Caco-2 (cell line): ENCODE results near the gene RHBDL3. TPM values are rescaled to one million over a fixed set of nuclear protein-coding genes. Genes with fewer than 3 reads are reported as not detected.

Source experiments
- BruUV-seq: library from RNA; stranded (reverse); fragments of 400-500 nt; replicated peaks from 2 replicates; lab custom pipeline; 2021; lab: Mats Ljungman, UMichigan
- CTCF ChIA-PET: fragments of 300-600 bp; sonication (Branson Sonifier 250); formaldehyde crosslinking; loops from one replicate; lab custom pipeline; 2022; ENCODE audit warnings: antibody characterized with exemption; lab: Charles Lee
- POLR2A ChIA-PET: fragments of 300-600 bp; sonication (Branson Sonifier 250); formaldehyde crosslinking; loops from one replicate; lab custom pipeline; 2022; ENCODE audit warnings: antibody characterized with exemption; lab: Charles Lee
- DNase-seq, 2 experiments: peaks; one replicate each; pipeline versions ENCODE4 v3.0.0 to v3.0.0-alpha.2; 2020 to 2022
- H3K27me3 ChIP-seq: replicated peaks from 2 replicates; pipeline ENCODE4 v1.6.0; 2011; ENCODE audit warnings: low read length; ENCODE audit not compliant: control insufficient read depth, insufficient read depth
- H3K36me3 ChIP-seq: 2 replicates; pipeline ENCODE4 v1.5.1; 2011; ENCODE audit warnings: low read length; ENCODE audit not compliant: control insufficient read depth, insufficient read depth
- H3K4me1 ChIP-seq: fragments of 250-450 bp; sonication (Bioruptor Pico); 2 replicates; pipeline ENCODE4 v1.5.1; 2020; ENCODE audit warnings: mild to moderate bottlenecking
- H3K4me3 ChIP-seq: 2 replicates; pipeline ENCODE4 v1.5.1; 2011; ENCODE audit warnings: low read depth, mild to moderate bottlenecking, control low read depth, low read length
- H3K9me3 ChIP-seq: fragments of 250-450 bp; sonication (Bioruptor Pico); 2 replicates; pipeline ENCODE4 v1.5.1; 2020; ENCODE audit warnings: mild to moderate bottlenecking, moderate library complexity
- H3K27ac Mint-ChIP-seq: one replicate; pipeline ENCODE4 v1.8.0; 2022; ENCODE audit warnings: mixed read lengths; ENCODE audit not compliant: unreplicated experiment
- H3K27me3 Mint-ChIP-seq: one replicate; pipeline ENCODE4 v1.8.0; 2022; ENCODE audit warnings: mixed read lengths; ENCODE audit not compliant: insufficient read depth, unreplicated experiment
- H3K36me3 Mint-ChIP-seq: one replicate; pipeline ENCODE4 v1.8.0; 2022; ENCODE audit warnings: mild to moderate bottlenecking, mixed read lengths; ENCODE audit not compliant: insufficient read depth, unreplicated experiment
- H3K4me1 Mint-ChIP-seq: one replicate; pipeline ENCODE4 v1.8.0; 2022; ENCODE audit warnings: low read depth, mixed read lengths; ENCODE audit not compliant: unreplicated experiment
- H3K4me3 Mint-ChIP-seq: one replicate; pipeline ENCODE4 v1.8.0; 2022; ENCODE audit warnings: mild to moderate bottlenecking, moderate library complexity, mixed read lengths; ENCODE audit not compliant: unreplicated experiment
- H3K9me3 Mint-ChIP-seq: one replicate; pipeline ENCODE4 v1.8.0; 2022; ENCODE audit warnings: mixed read lengths; ENCODE audit not compliant: unreplicated experiment
- intact Hi-C: fragments of 100-400 bp; cut with micrococcal nuclease; formaldehyde crosslinking; loops from one replicate; pipeline ENCODE4 v1.10.0; 2022; ENCODE audit not compliant: unreplicated experiment
- total RNA-seq: library from RNA; stranded (reverse); gene quantifications from 2 replicates; pipeline ENCODE4 v1.2.3, GENCODE V29; 2022
- TF ChIP-seq, protein P1 (sequence below), 2 experiments: fragments of 200-600 bp in 1 of 2; IDR thresholded peaks; 1 replicate in 1 of 2; 2 replicates in 1 of 2; pipeline versions ENCODE4 v1.5.1 to v1.8.0; 2011 to 2022; ENCODE audit warnings: antibody characterized with exemption in 1 of 2, control low read depth in 1 of 2, inconsistent platforms in 1 of 2, low read depth in 1 of 2, low read length in 1 of 2, mild to moderate bottlenecking in 1 of 2, moderate library complexity in 1 of 2; ENCODE audit not compliant: insufficient read depth in 1 of 2, severe bottlenecking in 1 of 2, unreplicated experiment in 1 of 2

The RHBDL3 gene
- total RNA-seq, 1 experiment from 2014 or later, result not detected

- no peaks in the 10 kb centered on the region for H3K9me3 ChIP-seq
- no peaks in the 10 kb centered on the region for H3K27me3 ChIP-seq
- no peaks in the 10 kb centered on the region for H3K4me1 ChIP-seq
- no peak overlapping the region for H3K4me3 ChIP-seq
- Mint-ChIP-seq H3K4me1 (peaks cover 8% of the 10 kb centered on the region), H3K36me3 (no peaks in the 10 kb centered on the region), H3K27me3 (peaks cover under 1% of the 10 kb centered on the region), H3K27ac (no peak overlapping the region), H3K4me3 (no peak overlapping the region), H3K9me3 (no peaks in the 10 kb centered on the region)
- CTCF ChIA-PET, result interaction anchor here (1.0 kb wide), 1 partner anchor 68 kb away, joined by 4 read pairs; no protein-coding TSS in a partner anchor
- intact Hi-C loops, result no loop called here
- H3K36me3 ChIP-seq, result no peaks in the 10 kb centered on the region
- no TSS peak for BruUV-seq
- TF ChIP-seq, protein P1, sequence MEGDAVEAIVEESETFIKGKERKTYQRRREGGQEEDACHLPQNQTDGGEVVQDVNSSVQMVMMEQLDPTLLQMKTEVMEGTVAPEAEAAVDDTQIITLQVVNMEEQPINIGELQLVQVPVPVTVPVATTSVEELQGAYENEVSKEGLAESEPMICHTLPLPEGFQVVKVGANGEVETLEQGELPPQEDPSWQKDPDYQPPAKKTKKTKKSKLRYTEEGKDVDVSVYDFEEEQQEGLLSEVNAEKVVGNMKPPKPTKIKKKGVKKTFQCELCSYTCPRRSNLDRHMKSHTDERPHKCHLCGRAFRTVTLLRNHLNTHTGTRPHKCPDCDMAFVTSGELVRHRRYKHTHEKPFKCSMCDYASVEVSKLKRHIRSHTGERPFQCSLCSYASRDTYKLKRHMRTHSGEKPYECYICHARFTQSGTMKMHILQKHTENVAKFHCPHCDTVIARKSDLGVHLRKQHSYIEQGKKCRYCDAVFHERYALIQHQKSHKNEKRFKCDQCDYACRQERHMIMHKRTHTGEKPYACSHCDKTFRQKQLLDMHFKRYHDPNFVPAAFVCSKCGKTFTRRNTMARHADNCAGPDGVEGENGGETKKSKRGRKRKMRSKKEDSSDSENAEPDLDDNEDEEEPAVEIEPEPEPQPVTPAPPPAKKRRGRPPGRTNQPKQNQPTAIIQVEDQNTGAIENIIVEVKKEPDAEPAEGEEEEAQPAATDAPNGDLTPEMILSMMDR (IDR thresholded peaks at IDR 0.05; ENCODE audit: insufficient read depth in 1 of 2, low read depth in 1 of 2, low read length in 1 of 2, severe bottlenecking in 1 of 2, unreplicated experiment in 1 of 2), result no peak
- POLR2A ChIA-PET, result no interaction called here
- no peak for DNase-seq
These were observed 55.2 kb downstream of the RHBDL3 start for GRCh38 chr17:32320847-32321246.

DNA sequence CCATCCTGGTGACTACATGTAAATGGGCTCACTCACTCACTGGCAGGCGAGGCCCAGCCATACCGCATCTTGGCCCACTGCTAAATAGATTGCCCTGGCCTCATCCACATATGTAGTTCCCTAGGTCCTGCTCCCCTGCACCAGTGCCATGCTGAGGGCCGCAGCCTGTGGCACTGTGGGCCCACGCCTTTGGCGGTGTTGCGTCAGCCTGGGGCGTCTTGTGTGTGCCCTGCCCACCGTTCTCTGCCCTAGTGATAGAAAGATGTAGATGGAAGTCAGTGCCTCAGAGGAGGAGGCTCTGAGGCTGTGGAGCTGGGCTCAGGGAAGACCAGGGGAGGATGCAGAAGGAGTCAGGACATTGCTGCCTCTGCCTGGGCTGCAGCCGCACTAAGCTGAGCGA lies 57.4 kb downstream of the RHBDL3 start:
- DNase-seq, result no peak
- H3K4me3 ChIP-seq, result no peak overlapping the region
- TF ChIP-seq, protein P1 (IDR thresholded peaks at IDR 0.05; ENCODE audit: insufficient read depth in 1 of 2, low read depth in 1 of 2, low read length in 1 of 2, severe bottlenecking in 1 of 2, unreplicated experiment in 1 of 2), result no peak
- no peaks in the 10 kb centered on the region for H3K36me3 ChIP-seq
- Mint-ChIP-seq H3K9me3 (no peaks in the 10 kb centered on the region), H3K27ac (no peak overlapping the region), H3K27me3 (no peaks in the 10 kb centered on the region), H3K4me3 (no peak overlapping the region), H3K36me3 (no peaks in the 10 kb centered on the region), H3K4me1 (no peaks in the 10 kb centered on the region)
- BruUV-seq, result no TSS peak
- POLR2A ChIA-PET, result no interaction called here
- CTCF ChIA-PET, result no interaction called here
- H3K9me3 ChIP-seq, result no peaks in the 10 kb centered on the region
- intact Hi-C loops, result no loop called here
- no peaks in the 10 kb centered on the region for H3K4me1 ChIP-seq
- no peaks in the 10 kb centered on the region for H3K27me3 ChIP-seq

GRCh38 chr17:32323811-32324491 lies 58.3 kb downstream of the RHBDL3 start:
- POLR2A ChIA-PET, result no interaction called here
- Mint-ChIP-seq H3K27me3 (no peaks in the 10 kb centered on the region), H3K9me3 (no peaks in the 10 kb centered on the region), H3K4me1 (no peaks in the 10 kb centered on the region), H3K36me3 (no peaks in the 10 kb centered on the region), H3K4me3 (no peak overlapping the region), H3K27ac (no peak overlapping the region)
- intact Hi-C loops, result no loop called here
- TF ChIP-seq, protein P1 (IDR thresholded peaks at IDR 0.05; ENCODE audit: insufficient read depth in 1 of 2, low read depth in 1 of 2, low read length in 1 of 2, severe bottlenecking in 1 of 2, unreplicated experiment in 1 of 2), result no peak
- Histone ChIP-seq H3K27me3 (no peaks in the 10 kb centered on the region), H3K36me3 (no peaks in the 10 kb centered on the region), H3K4me3 (no peak overlapping the region), H3K9me3 (no peaks in the 10 kb centered on the region), H3K4me1 (no peaks in the 10 kb centered on the region)
- DNase-seq, result no peak
- BruUV-seq, result no TSS peak
- CTCF ChIA-PET, result no interaction called here
